A673 (cell line): ENCODE measurements around the gene CEP83. TPM values are rescaled to one million over a fixed set of nuclear protein-coding genes. Genes with fewer than 3 reads are reported as not detected.

Experiments
- BruUV-seq: library from RNA; stranded (reverse); fragments of 400-500 nt; replicated peaks from 2 replicates; lab custom pipeline; 2021; lab: Mats Ljungman, UMichigan
- CTCF ChIA-PET: fragments of 300-600 bp; sonication (Branson Sonifier 250); formaldehyde crosslinking; loops from one replicate; lab custom pipeline; 2022; ENCODE audit warnings: antibody characterized with exemption; lab: Charles Lee
- POLR2A ChIA-PET: fragments of 300-600 bp; sonication (Branson Sonifier 250); formaldehyde crosslinking; loops from one replicate; lab custom pipeline; 2022; ENCODE audit warnings: antibody characterized with exemption; ENCODE audit not compliant: low non-redundant PET; lab: Charles Lee
- DNase-seq: peaks from one replicate; pipeline ENCODE4 v3.0.0-alpha.2; 2015; ENCODE audit warnings: low spot score
- H3K27ac ChIP-seq: fragments of 200-600 bp; sonication (generic); 2 replicates; pipeline ENCODE4 v1.5.1; 2016; ENCODE audit warnings: mixed run types, low read depth, mild to moderate bottlenecking, mixed read lengths, antibody characterized with exemption, low read length; ENCODE audit not compliant: poor library complexity, severe bottlenecking
- H3K27me3 ChIP-seq: fragments of 200-600 bp; sonication (generic); replicated peaks from 2 replicates; pipeline ENCODE4 v1.6.1; 2017; ENCODE audit warnings: mixed run types, low read depth, mild to moderate bottlenecking, mixed read lengths, antibody characterized with exemption, low read length; ENCODE audit not compliant: insufficient read depth, poor library complexity
- H3K36me3 ChIP-seq: fragments of 200-600 bp; sonication (generic); 2 replicates; pipeline ENCODE4 v1.6.1; 2016; ENCODE audit warnings: mixed run types, mild to moderate bottlenecking, mixed read lengths, antibody characterized with exemption, low read length; ENCODE audit not compliant: insufficient read depth, poor library complexity, severe bottlenecking
- H3K4me1 ChIP-seq: fragments of 200-600 bp; sonication (generic); 2 replicates; pipeline ENCODE4 v1.6.1; 2017; ENCODE audit warnings: mixed run types, mild to moderate bottlenecking, mixed read lengths, antibody characterized with exemption, low read length; ENCODE audit not compliant: insufficient read depth, poor library complexity, severe bottlenecking
- H3K4me3 ChIP-seq: fragments of 200-600 bp; sonication (generic); 2 replicates; pipeline ENCODE4 v1.5.1; 2016; ENCODE audit warnings: low read depth, mixed run types, mild to moderate bottlenecking, mixed read lengths, low read length; ENCODE audit not compliant: poor library complexity, severe bottlenecking
- H3K9me3 ChIP-seq: fragments of 200-600 bp; sonication (generic); 2 replicates; pipeline ENCODE4 v1.6.1; 2016; ENCODE audit warnings: mixed run types, low read depth, mild to moderate bottlenecking, mixed read lengths, antibody characterized with exemption, low read length; ENCODE audit not compliant: poor library complexity, severe bottlenecking
- EZH2 ChIP-seq: fragments of 200-600 bp; sonication (generic); IDR thresholded peaks from 2 replicates; pipeline ENCODE4 v1.6.1; 2017; ENCODE audit warnings: borderline replicate concordance, low read depth, mild to moderate bottlenecking, mixed read lengths, antibody characterized with exemption, low read length; ENCODE audit not compliant: poor library complexity, severe bottlenecking
- intact Hi-C: fragments of 100-400 bp; cut with micrococcal nuclease; formaldehyde crosslinking; loops from one replicate; pipeline ENCODE4 v1.10.0; 2022; ENCODE audit not compliant: unreplicated experiment
- total RNA-seq: library from RNA; stranded (reverse); gene quantifications from 2 replicates; pipeline ENCODE4 v1.2.3, GENCODE V29; 2021
- TF ChIP-seq, protein P1 (sequence below): fragments of 300-800, 200-600 bp; sonication (generic); conservative IDR thresholded peaks from 2 replicates; pipeline ENCODE4 v1.5.1; 2017; ENCODE audit warnings: low read depth, mild to moderate bottlenecking, antibody characterized with exemption, low read length, moderate library complexity, mixed read lengths

Gene CEP83
- total RNA-seq, 1 experiment from 2014 or later: 29.2 TPM

GRCh38 chr12:94372461-94372860, 87.2 kb downstream of the CEP83 start:
- Histone ChIP-seq H3K4me3 (no peak overlapping the region), H3K27me3 (no peaks in the 10 kb centered on the region), H3K4me1 (no peaks in the 10 kb centered on the region), H3K9me3 (no peaks in the 10 kb centered on the region), H3K27ac (no peak overlapping the region), H3K36me3 (no peaks in the 10 kb centered on the region)
- CTCF ChIA-PET: no interaction called here
- BruUV-seq: no TSS peak
- intact Hi-C loops: no loop called here
- no peak for TF ChIP-seq EZH2
- DNase-seq: no peak
- POLR2A ChIA-PET: no interaction called here

DNA sequence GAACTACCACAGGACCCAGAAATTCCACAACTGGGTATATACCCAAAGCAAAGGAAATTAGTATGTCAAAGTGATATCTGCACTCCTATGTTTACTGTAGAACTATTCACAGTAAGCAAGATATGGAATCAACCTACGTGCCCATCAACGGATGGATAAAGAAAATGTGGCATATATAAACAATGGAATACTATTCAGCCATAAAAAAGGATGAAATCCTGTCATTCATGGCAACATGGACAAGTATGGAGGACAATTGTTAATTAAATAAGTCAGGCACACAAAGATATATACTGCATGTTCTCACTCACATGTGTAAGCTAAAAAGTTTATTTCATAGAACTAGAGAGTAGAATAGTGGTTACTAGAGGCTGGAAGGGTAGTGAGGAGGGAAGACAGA, 97.0 kb downstream of the CEP83 start:
- no peak overlapping the region for H3K27ac ChIP-seq
- no peaks in the 10 kb centered on the region for H3K4me1 ChIP-seq
- no peak for TF ChIP-seq EZH2
- TF ChIP-seq, protein P1, sequence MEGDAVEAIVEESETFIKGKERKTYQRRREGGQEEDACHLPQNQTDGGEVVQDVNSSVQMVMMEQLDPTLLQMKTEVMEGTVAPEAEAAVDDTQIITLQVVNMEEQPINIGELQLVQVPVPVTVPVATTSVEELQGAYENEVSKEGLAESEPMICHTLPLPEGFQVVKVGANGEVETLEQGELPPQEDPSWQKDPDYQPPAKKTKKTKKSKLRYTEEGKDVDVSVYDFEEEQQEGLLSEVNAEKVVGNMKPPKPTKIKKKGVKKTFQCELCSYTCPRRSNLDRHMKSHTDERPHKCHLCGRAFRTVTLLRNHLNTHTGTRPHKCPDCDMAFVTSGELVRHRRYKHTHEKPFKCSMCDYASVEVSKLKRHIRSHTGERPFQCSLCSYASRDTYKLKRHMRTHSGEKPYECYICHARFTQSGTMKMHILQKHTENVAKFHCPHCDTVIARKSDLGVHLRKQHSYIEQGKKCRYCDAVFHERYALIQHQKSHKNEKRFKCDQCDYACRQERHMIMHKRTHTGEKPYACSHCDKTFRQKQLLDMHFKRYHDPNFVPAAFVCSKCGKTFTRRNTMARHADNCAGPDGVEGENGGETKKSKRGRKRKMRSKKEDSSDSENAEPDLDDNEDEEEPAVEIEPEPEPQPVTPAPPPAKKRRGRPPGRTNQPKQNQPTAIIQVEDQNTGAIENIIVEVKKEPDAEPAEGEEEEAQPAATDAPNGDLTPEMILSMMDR: no peak
- H3K4me3 ChIP-seq: no peak overlapping the region
- BruUV-seq: no TSS peak
- H3K36me3 ChIP-seq: peaks cover 10% of the 10 kb centered on the region
- H3K9me3 ChIP-seq: peaks cover 14% of the 10 kb centered on the region
- ChIA-PET POLR2A (no interaction called here), CTCF (no interaction called here)
- intact Hi-C loops: no loop called here
- no peak for DNase-seq
- H3K27me3 ChIP-seq: no peaks in the 10 kb centered on the region

DNA sequence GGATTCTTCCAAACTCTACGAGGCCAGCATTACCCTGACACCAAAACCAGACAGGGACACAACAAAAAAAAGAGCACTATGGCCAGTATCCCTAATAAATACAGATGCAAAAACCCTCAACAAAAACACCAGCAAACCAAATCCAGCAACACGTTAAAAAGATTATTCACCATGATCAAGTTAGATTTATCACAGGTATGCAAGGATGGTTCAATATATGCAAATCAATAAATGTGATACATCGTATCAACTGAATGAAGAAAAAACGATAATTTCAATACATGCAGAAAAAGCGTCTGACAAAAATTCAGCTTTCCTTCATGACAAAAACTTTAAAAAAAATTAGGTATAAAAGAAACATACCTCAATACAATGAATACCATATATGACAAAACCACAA, 99.9 kb downstream of the CEP83 start:
- H3K36me3 ChIP-seq: peaks cover 6% of the 10 kb centered on the region
- CTCF ChIA-PET: no interaction called here
- peaks cover 14% of the 10 kb centered on the region for H3K9me3 ChIP-seq
- TF ChIP-seq EZH2: no peak
- TF ChIP-seq, protein P1: no peak
- H3K4me3 ChIP-seq: no peak overlapping the region
- no TSS peak for BruUV-seq
- intact Hi-C loops: no loop called here
- no peak for DNase-seq
- H3K4me1 ChIP-seq: no peaks in the 10 kb centered on the region
- H3K27ac ChIP-seq: no peak overlapping the region
- POLR2A ChIA-PET: no interaction called here
- no peaks in the 10 kb centered on the region for H3K27me3 ChIP-seq

GRCh38 chr12:94353130-94353529, 106.5 kb downstream of the CEP83 start:
- POLR2A ChIA-PET: no interaction called here
- CTCF ChIA-PET: no interaction called here
- H3K36me3 ChIP-seq: no peaks in the 10 kb centered on the region
- BruUV-seq: no TSS peak
- H3K27ac ChIP-seq: no peak overlapping the region
- no peaks in the 10 kb centered on the region for H3K4me1 ChIP-seq
- H3K9me3 ChIP-seq: peaks cover 29% of the 10 kb centered on the region
- DNase-seq: no peak
- intact Hi-C loops: no loop called here
- H3K27me3 ChIP-seq: no peaks in the 10 kb centered on the region
- no peak for TF ChIP-seq EZH2
- TF ChIP-seq, protein P1: no peak
- H3K4me3 ChIP-seq: no peak overlapping the region
